Neural progenitor cell (in vitro differentiated cells): Measurements from ENCODE around the gene PHC3. TPM values are rescaled to one million over a fixed set of nuclear protein-coding genes. Genes with fewer than 3 reads are reported as not detected.
"Not testable (repeated sequence)": the region's sequence is repeated elsewhere in the genome, so short reads cannot be mapped to it uniquely, and the experiment has no call there.

Experiments
- DNase-seq: peaks from one replicate; pipeline ENCODE4 v3.0.0-alpha.2; 2016; ENCODE audit warnings: low spot score
- H2AFZ ChIP-seq: fragments of 200-600 bp; sonication (generic); replicated peaks from 2 replicates; pipeline ENCODE4 v1.6.1; 2016; ENCODE audit warnings: antibody characterized with exemption
- H3F3A ChIP-seq: fragments of 200-600 bp; sonication (generic); 2 replicates; pipeline ENCODE4 v1.6.1; 2016; ENCODE audit warnings: antibody characterized with exemption, low read depth
- H3K27ac ChIP-seq: fragments of 200-600 bp; sonication (generic); 2 replicates; pipeline ENCODE4 v1.5.1; 2016; ENCODE audit warnings: mild to moderate bottlenecking
- H3K27me3 ChIP-seq: fragments of 200-600 bp; sonication (generic); 2 replicates; pipeline ENCODE4 v1.6.1; 2016; ENCODE audit warnings: mild to moderate bottlenecking, moderate library complexity
- H3K36me3 ChIP-seq: fragments of 200-600 bp; sonication (generic); 2 replicates; pipeline ENCODE4 v1.5.1; 2016
- H3K4me1 ChIP-seq: fragments of 200-600 bp; sonication (generic); 2 replicates; pipeline ENCODE4 v1.6.1; 2016; ENCODE audit warnings: mixed run types
- H3K4me2 ChIP-seq: fragments of 200-600 bp; sonication (generic); 2 replicates; pipeline ENCODE4 v1.6.1; 2016
- H3K4me3 ChIP-seq: fragments of 200-600 bp; sonication (generic); 2 replicates; pipeline ENCODE4 v1.5.1; 2016
- H3K79me2 ChIP-seq: fragments of 200-600 bp; sonication (generic); 2 replicates; pipeline ENCODE4 v1.6.1; 2016; ENCODE audit warnings: low read depth
- H3K9ac ChIP-seq: fragments of 200-600 bp; sonication (generic); 2 replicates; pipeline ENCODE4 v1.6.1; 2016
- H3K9me3 ChIP-seq: fragments of 200-600 bp; sonication (generic); 2 replicates; pipeline ENCODE4 v1.5.1; 2016; ENCODE audit warnings: low read depth
- H4K20me1 ChIP-seq: fragments of 200-600 bp; sonication (generic); 2 replicates; pipeline ENCODE4 v1.6.1; 2016; ENCODE audit warnings: low read depth
- H3K27ac Mint-ChIP-seq: 3 replicates; pipeline ENCODE4 v1.8.0; 2021; ENCODE audit warnings: mixed read lengths
- H3K27me3 Mint-ChIP-seq: 2 replicates; pipeline ENCODE4 v1.8.0; 2022; ENCODE audit warnings: low read depth, mild to moderate bottlenecking, inconsistent platforms, moderate library complexity, mixed read lengths; ENCODE audit not compliant: insufficient read depth
- H3K36me3 Mint-ChIP-seq: 3 replicates; pipeline ENCODE4 v1.8.0; 2021; ENCODE audit warnings: mixed read lengths
- H3K4me1 Mint-ChIP-seq: 3 replicates; pipeline ENCODE4 v1.8.0; 2021; ENCODE audit warnings: mixed read lengths
- H3K4me3 Mint-ChIP-seq: 3 replicates; pipeline ENCODE4 v1.8.0; 2021; ENCODE audit warnings: mild to moderate bottlenecking, moderate library complexity, mixed read lengths
- H3K9me3 Mint-ChIP-seq: 3 replicates; pipeline ENCODE4 v1.8.0; 2020; ENCODE audit warnings: mixed read lengths
- EZH2 ChIP-seq: fragments of 200-600 bp; sonication (generic); IDR thresholded peaks from 2 replicates; pipeline ENCODE4 v1.6.1; 2017; ENCODE audit warnings: antibody characterized with exemption, mild to moderate bottlenecking, moderate library complexity
- EZH2phosphoT487 ChIP-seq: fragments of 200-600 bp; sonication (generic); IDR thresholded peaks from 2 replicates; pipeline ENCODE4 v1.6.1; 2017; ENCODE audit warnings: antibody characterized with exemption
- total RNA-seq: library from RNA; depleted of rRNA; stranded (reverse); fragments of >200 nt; gene quantifications from 2 replicates; pipeline ENCODE4 v1.2.3, GENCODE V29; 2015; ENCODE audit warnings: low replicate concordance
- TF ChIP-seq, protein P1 (sequence below): fragments of 200-600 bp; sonication (generic); IDR thresholded peaks from 2 replicates; pipeline ENCODE4 v1.5.1; 2017; ENCODE audit warnings: antibody characterized with exemption, mild to moderate bottlenecking

The PHC3 gene
- total RNA-seq, 1 donor from 2014 or later = 27.3 TPM

DNA sequence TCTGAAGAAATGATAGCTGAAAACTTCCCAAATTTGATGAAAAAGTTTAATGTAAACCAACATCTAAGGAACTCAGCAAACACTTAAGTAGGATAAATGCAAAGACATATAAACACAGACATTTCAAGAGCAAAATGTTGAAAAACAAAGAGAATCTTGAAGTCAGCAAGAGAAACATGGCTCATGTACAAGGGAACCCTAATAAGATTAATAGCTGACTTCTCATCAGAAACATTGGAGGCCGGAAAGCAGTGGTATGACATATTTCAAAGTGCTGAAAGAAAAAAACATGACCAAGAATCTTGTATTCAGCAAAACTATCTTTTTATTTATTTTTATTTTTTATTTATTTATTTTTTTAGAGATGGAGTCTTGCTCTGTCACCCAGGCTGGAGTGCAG is 30.1 kb upstream of the PHC3 start:
- no peak overlapping the region for H3K27ac Mint-ChIP-seq
- peaks cover 11% of the 10 kb centered on the region for H3K9me3 Mint-ChIP-seq
- no peaks in the 10 kb centered on the region for H3K4me1 Mint-ChIP-seq

DNA sequence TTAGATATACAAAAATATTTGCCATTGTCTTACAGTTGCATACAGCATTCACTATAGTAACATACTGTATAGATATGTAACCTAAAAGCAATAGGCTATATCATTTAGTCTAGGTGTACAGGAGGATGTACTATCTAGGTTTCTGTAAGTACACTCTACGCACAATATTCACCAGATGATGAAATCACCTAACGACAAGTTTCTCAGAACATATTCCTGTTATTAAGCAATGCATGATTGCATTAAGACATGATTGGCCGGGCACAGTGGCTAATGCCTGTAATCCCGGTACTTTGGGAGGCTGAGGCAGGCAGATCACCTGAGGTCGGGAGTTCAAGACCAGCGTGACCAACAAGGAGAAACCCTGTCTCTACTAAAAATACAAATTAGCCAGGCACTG is 26.2 kb upstream of the PHC3 start:
- no peak overlapping the region for H3K9ac ChIP-seq
- peaks cover 10% of the 10 kb centered on the region for H3K4me1 Mint-ChIP-seq
- no peak overlapping the region for H2AFZ ChIP-seq
- H3F3A ChIP-seq = no peaks in the 10 kb centered on the region
- no peak overlapping the region for H3K4me2 ChIP-seq
- no peak overlapping the region for H3K4me3 Mint-ChIP-seq
- no peaks in the 10 kb centered on the region for H3K27me3 Mint-ChIP-seq
- TF ChIP-seq EZH2phosphoT487 (no peak), EZH2 (no peak)
- TF ChIP-seq, protein P1, sequence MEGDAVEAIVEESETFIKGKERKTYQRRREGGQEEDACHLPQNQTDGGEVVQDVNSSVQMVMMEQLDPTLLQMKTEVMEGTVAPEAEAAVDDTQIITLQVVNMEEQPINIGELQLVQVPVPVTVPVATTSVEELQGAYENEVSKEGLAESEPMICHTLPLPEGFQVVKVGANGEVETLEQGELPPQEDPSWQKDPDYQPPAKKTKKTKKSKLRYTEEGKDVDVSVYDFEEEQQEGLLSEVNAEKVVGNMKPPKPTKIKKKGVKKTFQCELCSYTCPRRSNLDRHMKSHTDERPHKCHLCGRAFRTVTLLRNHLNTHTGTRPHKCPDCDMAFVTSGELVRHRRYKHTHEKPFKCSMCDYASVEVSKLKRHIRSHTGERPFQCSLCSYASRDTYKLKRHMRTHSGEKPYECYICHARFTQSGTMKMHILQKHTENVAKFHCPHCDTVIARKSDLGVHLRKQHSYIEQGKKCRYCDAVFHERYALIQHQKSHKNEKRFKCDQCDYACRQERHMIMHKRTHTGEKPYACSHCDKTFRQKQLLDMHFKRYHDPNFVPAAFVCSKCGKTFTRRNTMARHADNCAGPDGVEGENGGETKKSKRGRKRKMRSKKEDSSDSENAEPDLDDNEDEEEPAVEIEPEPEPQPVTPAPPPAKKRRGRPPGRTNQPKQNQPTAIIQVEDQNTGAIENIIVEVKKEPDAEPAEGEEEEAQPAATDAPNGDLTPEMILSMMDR = no peak
- no peaks in the 10 kb centered on the region for H3K36me3 ChIP-seq
- no peaks in the 10 kb centered on the region for H3K27me3 ChIP-seq
- no peaks in the 10 kb centered on the region for H4K20me1 ChIP-seq
- no peaks in the 10 kb centered on the region for H3K79me2 ChIP-seq
- no peak overlapping the region for H3K4me3 ChIP-seq
- no peak overlapping the region for H3K27ac Mint-ChIP-seq
- H3K9me3 Mint-ChIP-seq = peaks cover 10% of the 10 kb centered on the region
- no peak for DNase-seq
- H3K4me1 ChIP-seq = peaks cover 8% of the 10 kb centered on the region
- H3K9me3 ChIP-seq = no peaks in the 10 kb centered on the region
- no peaks in the 10 kb centered on the region for H3K36me3 Mint-ChIP-seq
- no peak overlapping the region for H3K27ac ChIP-seq

More for the DNA sequence above, 30.1 kb upstream of the PHC3 start:
- H2AFZ ChIP-seq = no peak overlapping the region
- H3K79me2 ChIP-seq = no peaks in the 10 kb centered on the region
- no peaks in the 10 kb centered on the region for H3K36me3 Mint-ChIP-seq
- no peak for DNase-seq
- H3F3A ChIP-seq = no peaks in the 10 kb centered on the region
- H3K4me2 ChIP-seq = no peak overlapping the region
- H3K36me3 ChIP-seq = no peaks in the 10 kb centered on the region
- H3K27me3 ChIP-seq = no peaks in the 10 kb centered on the region
- no peak overlapping the region for H3K9ac ChIP-seq
- H4K20me1 ChIP-seq = no peaks in the 10 kb centered on the region
- H3K27me3 Mint-ChIP-seq = peaks cover 2% of the 10 kb centered on the region
- H3K9me3 ChIP-seq = no peaks in the 10 kb centered on the region
- no peaks in the 10 kb centered on the region for H3K4me1 ChIP-seq
- no peak overlapping the region for H3K4me3 ChIP-seq
- H3K4me3 Mint-ChIP-seq = no peak overlapping the region
- no peak overlapping the region for H3K27ac ChIP-seq
- TF ChIP-seq EZH2phosphoT487 (no peak), EZH2 (no peak)
- TF ChIP-seq, protein P1 = no peak

DNA sequence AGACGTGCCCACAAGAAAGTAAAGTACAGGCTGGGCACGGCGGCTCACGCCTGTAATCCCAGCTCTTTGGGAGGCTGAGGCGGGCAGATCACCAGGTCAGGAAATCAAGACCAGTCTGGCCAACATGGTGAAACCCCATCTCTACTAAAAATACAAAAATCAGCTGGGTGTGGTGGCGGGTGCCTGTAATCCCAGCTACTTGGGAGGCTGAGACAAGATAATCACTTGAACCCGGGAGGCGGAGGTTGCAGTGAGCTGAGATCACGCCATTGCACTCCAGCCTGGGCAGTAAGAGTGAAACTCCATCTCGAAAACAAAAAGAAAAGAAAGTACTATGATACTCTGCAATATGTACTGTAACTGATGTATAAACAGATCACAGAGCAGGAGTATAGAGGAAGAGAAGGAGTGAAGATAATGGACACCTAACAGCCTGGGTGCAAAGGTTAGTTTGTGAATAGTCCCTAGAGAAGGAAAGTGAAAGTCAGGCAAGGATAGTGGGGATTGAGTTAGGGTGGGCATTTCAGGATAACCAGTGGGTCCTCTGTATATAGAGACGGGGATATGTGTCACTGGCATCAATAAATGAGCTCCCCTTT is 24.7 kb upstream of the PHC3 start:
- H3K4me2 ChIP-seq, H3K36me3 Mint-ChIP-seq, H3K79me2 ChIP-seq, DNase-seq, H3K9me3 Mint-ChIP-seq, H3K27me3 Mint-ChIP-seq, H3K27me3 ChIP-seq, H3K4me1 ChIP-seq, H3K4me3 ChIP-seq, H3K9me3 ChIP-seq, H3F3A ChIP-seq, H3K27ac Mint-ChIP-seq, H3K36me3 ChIP-seq, H3K9ac ChIP-seq, H3K4me3 Mint-ChIP-seq, H2AFZ ChIP-seq, H3K4me1 Mint-ChIP-seq, H3K27ac ChIP-seq, H4K20me1 ChIP-seq: not testable (repeated sequence)

DNA sequence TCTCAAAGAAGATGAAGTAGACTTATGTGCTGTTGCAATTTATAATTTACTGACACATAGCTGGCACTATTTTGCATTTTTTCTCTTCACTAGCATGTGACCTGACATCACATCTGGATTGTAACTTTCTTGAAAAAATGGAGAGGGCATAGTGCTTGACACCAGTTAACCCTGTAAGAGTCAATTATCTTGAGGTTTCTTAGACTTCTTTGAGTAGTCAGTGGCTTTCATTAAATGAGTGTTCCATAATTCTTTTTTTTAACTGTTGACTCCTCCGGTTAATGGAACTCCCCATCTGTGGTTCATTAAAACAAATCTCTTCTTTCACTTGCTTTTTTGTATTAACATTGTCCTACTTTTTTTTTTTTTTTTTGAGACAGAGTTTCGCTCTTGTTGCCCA is 23.8 kb upstream of the PHC3 start:
- no peak overlapping the region for H2AFZ ChIP-seq
- H4K20me1 ChIP-seq = no peaks in the 10 kb centered on the region
- no peak overlapping the region for H3K9ac ChIP-seq
- Mint-ChIP-seq H3K9me3 (peaks cover 3% of the 10 kb centered on the region), H3K27ac (no peak overlapping the region), H3K27me3 (no peaks in the 10 kb centered on the region), H3K36me3 (no peaks in the 10 kb centered on the region), H3K4me3 (no peak overlapping the region), H3K4me1 (peaks cover 10% of the 10 kb centered on the region)
- peaks cover 8% of the 10 kb centered on the region for H3K4me1 ChIP-seq
- H3F3A ChIP-seq = no peaks in the 10 kb centered on the region
- no peaks in the 10 kb centered on the region for H3K27me3 ChIP-seq
- no peaks in the 10 kb centered on the region for H3K9me3 ChIP-seq
- no peak for DNase-seq
- no peak overlapping the region for H3K4me3 ChIP-seq
- H3K27ac ChIP-seq = no peak overlapping the region
- H3K79me2 ChIP-seq = no peaks in the 10 kb centered on the region
- no peaks in the 10 kb centered on the region for H3K36me3 ChIP-seq
- no peak for TF ChIP-seq EZH2phosphoT487
- no peak for TF ChIP-seq EZH2
- TF ChIP-seq, protein P1 = no peak
- H3K4me2 ChIP-seq = no peak overlapping the region
